Left cardiac atrium (tissue), 4 donors: ENCODE data around the gene THAP3. TPM values are rescaled to one million over a fixed set of nuclear protein-coding genes. Genes with fewer than 3 reads are reported as not detected.
"Not testable (repeated sequence)": the region's sequence is repeated elsewhere in the genome, so short reads cannot be mapped to it uniquely, and the experiment has no call there.

ENCODE experiments used
- ATAC-seq, 2 donors: fragments of 200-7000 bp; cut with Tn5 transposase; one replicate each; pipeline ENCODE4 v1.9.1; 2020; ENCODE audit warnings: mild to moderate bottlenecking in 2 of 2, moderate library complexity in 2 of 2
- DNase-seq: peaks from one replicate; pipeline ENCODE4 v3.0.0-alpha.2; 2020
- intact Hi-C, 2 donors: fragments of 100-400 bp; cut with DNase I; formaldehyde crosslinking; loops; one replicate each; pipeline versions ENCODE4 v1.14.1 to v1.15.1; 2022 to 2023
- total RNA-seq, 2 donors: library from RNA; stranded (reverse); fragmentation: NEBNext Ultra II Directional; extraction: Animal tissue kit (Norgen Biotek cat#: 25700); gene quantifications; one replicate each; pipeline ENCODE4 v1.2.1, GENCODE V29; 2021
- donor health status: DM: no; HTN: yes; CAD: no.
- donor health status: DM: no; HTN: yes; CAD: no; lungs with severe emphysema.
- donor health status: DM: yes; HTN: yes; CAD: no.
- donor health status: Dilated cardiomyopathy.

The THAP3 gene
- total RNA-seq, 2 donors from 2014 or later = 8.9 to 14.6 TPM

DNA sequence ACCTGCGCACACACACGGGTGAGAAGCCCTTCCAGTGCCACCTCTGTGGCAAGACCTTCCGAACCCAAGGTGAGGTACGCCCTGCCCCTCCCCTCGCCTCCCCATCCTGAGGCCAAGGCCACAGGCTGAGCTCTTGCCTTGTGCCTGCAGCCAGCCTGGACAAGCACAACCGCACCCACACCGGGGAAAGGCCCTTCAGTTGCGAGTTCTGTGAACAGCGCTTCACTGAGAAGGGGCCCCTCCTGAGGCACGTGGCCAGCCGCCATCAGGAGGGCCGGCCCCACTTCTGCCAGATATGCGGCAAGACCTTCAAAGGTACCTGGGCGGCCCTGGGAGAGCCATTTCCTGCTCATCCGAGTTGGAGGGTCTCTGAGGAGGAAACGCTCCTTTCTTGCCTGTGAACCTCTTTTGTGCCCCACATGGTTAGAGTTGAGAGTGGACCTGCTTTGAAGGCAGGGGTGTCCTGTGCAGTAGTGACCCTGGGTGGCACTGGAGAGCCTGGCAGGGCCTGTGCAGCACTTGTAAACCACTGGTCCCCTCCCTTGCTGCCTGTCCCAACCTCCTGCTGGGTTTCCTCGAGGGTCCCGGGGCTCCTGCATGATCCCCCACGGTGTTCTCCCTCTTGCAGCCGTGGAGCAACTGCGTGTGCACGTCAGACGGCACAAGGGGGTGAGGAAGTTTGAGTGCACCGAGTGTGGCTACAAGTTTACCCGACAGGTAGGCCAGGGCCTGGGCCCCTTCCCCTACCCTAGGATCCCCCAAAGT, 36.4 kb upstream of the THAP3 start:
- DNase-seq = no peak
- no peak for ATAC-seq
- intact Hi-C loops = no loop called here

- intact Hi-C loops = no loop called here
- no peak for DNase-seq
- ATAC-seq = no peak
Measured at GRCh38 chr1:6588893-6589520, 35.7 kb upstream of the THAP3 start.

GRCh38 chr1:6590046-6590445, 34.6 kb upstream of the THAP3 start:
- no peak for ATAC-seq
- DNase-seq = no peak
- intact Hi-C loops = no loop called here

GRCh38 chr1:6591222-6591621, 33.4 kb upstream of the THAP3 start:
- no peak for DNase-seq
- ATAC-seq = peak; percentile 9 to 28
- intact Hi-C loops = no loop called here

DNA sequence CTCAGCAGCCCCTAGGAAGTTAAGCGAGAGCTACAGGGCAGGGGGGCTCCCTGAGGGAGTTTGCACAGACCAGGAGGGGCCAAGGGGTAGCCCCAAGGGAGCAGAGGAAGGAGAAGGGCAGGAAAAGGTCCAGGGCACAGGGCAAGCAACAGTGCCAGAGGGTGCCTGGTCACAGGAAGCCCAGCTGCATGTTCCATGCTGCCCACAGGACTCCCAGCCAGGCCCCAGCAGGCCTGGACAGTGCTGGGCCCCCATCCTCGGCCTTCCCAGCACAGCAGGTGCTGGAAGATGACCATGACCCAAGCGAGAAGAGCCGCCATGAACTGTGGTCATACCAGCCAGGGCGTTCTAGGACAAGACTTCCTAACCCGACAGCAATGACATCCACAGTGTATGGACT, 33.0 kb upstream of the THAP3 start:
- DNase-seq = no peak
- ATAC-seq = peak in 1 of 2 donors; percentile 42
- intact Hi-C loops = no loop called here

DNA sequence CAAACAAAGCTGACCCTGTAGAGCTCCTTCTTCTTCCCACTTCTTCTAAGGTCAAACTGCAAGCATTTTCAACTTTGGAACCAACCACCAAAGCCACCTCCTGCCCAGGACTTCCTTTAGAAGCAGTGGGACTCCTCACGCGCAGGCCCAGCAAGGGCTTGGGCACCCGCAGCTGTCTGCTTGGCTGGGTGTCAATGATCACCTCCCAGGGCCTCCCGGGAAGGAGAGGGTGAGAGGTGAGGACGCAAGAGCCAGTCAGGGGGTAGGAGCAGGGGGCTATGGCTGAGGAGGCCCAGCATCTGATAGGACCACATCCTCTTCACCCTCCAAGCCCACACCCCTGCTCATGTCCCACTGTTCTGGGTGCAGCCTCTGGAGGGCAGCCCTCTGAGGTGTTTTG, 32.2 kb upstream of the THAP3 start:
- DNase-seq (no peak), ATAC-seq (peak in 1 of 2 donors; percentile 2)
- intact Hi-C loops = no loop called here

DNA sequence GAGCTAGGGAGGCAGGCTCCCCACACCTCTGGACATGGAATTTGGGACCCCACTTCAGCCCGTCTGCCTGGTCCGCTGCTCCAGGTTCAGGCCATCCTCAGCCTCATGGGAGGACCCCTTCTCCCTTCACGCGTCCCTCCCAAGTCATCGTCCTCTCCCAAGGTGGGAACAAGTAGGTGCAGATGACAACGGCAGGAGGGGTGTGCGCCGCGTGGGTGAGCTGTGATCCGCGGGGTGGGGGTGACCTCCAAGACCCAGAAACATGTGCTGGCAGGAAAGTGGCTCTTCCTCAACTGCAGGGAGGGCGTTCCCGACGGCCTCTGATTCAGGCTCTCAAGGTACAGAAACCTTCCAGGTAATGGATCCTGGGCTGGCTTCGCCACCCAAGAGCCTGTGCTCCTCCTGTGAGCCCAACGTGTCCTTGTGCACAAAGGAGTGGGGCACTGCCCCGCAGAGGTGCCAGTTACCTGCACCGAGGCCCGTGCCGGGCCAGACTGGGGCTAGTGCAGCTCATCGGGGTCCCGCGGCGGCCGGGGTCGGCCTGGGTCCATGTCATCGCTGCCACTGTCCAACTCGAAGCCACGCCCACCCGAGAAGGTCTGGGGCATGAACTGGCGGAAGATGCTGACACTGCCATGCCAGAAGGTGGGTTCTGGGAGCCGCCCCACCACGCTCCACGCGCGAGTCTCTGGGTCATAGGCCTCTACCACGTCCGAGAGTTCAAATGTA, 31.6 kb upstream of the THAP3 start:
- intact Hi-C loops = no loop called here
- DNase-seq (no peak), ATAC-seq (no peak)

DNA sequence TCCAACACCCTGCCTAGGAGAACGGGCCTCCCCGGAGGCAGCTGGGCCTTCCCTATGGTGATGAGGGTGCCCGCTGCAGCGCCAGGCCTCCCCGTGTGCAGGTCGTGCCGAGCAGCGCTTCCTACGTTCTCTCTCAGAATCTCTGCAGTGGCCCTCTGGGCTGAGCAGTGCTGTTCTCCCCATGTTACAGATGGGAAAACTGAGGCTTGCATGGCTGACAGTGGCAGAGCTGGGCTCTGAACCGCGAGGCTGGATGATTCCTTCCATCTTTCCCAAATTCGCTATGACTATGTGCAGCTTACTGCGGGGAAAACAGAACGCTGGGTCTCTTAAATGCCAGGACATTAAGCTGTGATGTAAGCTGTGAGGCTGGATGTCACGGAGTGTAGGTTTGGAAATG, 30.9 kb upstream of the THAP3 start:
- DNase-seq (no peak), ATAC-seq (no peak)
- intact Hi-C loops = no loop called here

DNA sequence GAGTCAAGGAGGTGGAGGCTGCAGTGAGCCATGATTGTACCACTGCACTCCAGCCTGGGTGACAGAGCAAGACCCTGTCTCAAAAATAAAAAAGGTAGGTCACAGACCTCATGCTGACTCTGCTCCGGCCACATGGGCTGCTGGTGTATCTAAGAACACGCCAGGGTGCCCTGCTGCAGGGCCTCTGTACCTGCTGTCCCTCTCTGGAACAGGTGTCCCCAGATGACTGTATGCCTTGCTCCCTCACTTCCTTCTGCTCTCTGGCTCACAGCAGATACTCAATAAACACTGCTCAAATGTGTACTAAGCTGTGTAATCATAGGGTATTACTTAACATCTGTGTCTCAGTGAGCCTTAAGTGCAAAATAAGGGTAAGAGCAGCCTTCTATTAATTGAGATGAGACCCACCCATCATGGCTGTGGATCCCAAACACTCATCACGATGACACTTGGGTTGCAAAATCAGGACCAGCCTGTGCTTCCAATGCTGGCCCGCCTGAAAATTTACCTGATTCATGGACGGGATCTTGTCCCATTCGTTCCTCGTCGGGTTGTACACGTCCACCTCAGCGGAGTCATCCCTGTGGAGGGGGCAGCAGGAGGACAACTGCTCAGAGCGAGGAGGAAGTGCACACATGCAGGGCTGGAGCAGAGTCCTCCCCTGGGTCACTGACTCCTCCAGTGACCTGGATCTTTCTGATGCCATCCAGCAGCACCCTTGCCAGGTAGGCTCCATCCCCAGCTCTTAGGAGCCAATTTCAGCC, 29.5 kb upstream of the THAP3 start:
- intact Hi-C loops = no loop called here
- DNase-seq = no peak
- no peak for ATAC-seq

DNA sequence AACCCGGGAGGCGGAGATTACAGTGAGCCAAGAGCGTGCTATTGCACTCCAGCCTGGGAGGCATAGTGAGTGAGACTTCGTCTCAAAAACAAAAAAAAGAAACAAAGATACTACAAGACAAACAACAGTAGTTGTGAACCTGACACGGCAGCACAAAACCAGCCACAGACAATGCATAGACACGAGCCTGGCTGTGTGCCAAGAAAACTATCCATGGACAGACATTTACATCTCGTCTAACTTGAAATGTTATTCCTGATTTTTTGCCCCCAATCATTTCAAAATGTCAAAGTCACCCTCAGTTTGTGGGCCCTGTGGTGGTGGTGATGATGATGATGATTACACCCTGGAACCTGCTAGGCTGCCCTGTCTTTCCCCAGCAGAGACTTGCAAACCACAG, 28.3 kb upstream of the THAP3 start:
- ATAC-seq = no peak
- intact Hi-C loops = no loop called here
- DNase-seq = no peak

- intact Hi-C loops = no loop called here
- no peak for ATAC-seq
- no peak for DNase-seq
Measured at GRCh38 chr1:6596886-6597776, 27.5 kb upstream of the THAP3 start.

DNA sequence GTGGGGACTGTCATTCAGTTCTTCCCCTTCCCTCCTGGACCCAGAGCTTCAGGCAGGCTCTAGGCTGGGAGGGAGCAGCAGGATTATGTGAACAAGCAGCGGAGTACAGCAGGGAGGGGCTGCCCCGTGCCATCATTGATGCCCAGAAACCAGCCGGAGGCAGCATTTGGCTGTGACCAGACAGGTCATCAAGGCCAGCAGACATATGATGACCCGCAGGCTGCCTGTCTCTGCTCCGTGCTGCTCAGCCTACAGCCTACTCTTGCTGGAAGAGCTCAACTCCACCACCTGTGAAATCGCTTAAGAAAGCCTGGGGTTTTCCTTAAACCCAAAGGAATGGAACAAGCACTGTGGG, 26.9 kb upstream of the THAP3 start:
- intact Hi-C loops = no loop called here
- DNase-seq (no peak), ATAC-seq (no peak)

GRCh38 chr1:6599141-6599975, 25.3 kb upstream of the THAP3 start:
- ATAC-seq = no peak
- no peak for DNase-seq
- intact Hi-C loops = no loop called here

DNA sequence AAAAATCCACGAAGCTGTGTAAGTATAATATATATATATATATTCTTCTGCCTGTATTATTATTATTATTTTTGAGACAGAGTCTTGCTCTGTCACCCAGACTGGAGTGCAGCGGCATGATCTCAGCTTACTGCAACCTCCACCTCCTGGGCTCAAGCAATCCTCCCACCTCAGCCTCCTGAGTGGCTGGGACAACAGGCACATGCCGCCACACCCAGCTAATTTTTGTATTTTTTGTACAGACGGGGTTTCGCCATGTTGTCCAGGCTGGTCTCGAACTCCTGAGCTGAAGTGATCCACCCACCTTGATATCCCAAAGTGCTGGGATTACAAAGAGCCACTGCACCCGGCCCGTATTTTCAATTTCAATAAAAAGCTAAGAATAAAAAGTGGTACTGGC, 24.7 kb upstream of the THAP3 start:
- intact Hi-C loops, ATAC-seq, DNase-seq: not testable (repeated sequence)

DNA sequence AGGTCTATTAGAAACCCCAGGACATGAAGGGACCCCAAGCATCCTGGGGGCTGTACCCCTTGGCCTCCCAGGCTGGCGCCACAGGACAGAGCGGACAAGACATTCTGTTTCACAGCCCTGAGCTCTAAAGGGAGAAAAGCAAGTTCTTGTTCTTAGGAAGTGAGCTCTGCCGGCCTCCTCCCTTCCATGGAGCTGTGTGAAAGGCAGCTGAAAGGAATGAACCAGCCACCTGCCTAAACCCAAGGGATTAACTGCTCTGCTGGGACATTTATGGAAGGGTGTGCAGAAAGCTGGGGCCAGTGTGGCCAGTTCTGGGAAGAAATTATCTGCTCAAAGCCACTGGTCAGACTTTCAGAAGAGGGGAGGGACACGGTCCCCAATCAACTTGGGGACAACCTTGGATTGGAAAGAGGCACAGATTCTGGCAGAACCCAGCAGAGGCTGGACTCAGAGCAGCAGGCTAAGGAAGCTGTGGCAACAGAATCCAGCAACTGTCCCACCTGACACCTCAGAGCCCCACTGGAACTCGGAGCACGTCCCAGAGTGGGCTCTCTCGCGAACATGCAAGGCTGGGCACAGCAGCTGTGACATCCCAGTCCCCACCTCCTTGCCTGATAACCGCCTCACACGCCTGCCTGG, 24.1 kb upstream of the THAP3 start:
- DNase-seq (no peak), ATAC-seq (peak in 1 of 2 donors; percentile 0)
- intact Hi-C loops = no loop called here

DNA sequence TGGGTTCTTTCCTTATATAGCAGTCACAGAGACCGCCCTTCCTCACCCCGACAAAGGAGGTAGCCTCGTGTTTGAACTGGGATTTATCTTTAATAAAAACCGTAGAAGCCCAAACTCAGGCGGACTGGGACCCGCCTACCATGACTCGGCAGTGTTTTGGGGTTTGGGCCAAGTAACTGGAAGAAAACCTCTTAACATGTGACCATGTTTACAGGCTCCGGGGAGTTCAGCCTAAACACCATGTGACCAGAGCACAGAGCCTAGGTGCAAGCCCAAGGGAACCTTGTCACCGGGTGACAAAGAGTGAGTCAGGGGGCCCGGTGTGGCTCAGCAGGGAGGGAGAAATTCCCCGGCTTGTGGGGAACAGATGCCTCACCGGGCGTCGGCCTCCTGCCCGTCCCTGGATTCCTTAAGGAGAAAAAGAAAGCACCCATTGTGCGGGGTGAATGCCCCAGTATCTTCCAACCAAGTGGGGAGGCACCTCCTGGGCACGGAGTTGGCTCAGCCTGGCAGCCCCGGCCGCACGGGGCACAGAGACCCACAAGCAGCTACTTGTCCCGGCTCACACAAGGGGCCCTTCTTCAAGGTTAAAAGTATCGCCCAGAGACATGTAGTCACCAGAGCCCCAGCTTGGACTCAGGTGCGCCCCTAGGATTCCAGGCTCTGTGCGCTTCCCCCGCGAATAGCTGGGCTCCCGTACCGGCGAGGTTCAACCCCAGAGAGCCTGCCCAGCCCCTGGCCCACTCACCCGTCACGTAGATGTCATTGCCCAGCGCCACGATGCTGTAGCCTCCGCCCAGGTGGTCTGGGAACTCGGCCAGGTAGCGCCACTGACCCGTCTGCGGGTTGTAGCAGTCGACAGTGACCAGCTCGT, 23.4 kb upstream of the THAP3 start:
- intact Hi-C loops = no loop called here
- DNase-seq = peak; percentile 79
- ATAC-seq = peak; percentile 8 to 40
